ENCODE data around the gene DLGAP1.

DLGAP1 gene

DNA sequence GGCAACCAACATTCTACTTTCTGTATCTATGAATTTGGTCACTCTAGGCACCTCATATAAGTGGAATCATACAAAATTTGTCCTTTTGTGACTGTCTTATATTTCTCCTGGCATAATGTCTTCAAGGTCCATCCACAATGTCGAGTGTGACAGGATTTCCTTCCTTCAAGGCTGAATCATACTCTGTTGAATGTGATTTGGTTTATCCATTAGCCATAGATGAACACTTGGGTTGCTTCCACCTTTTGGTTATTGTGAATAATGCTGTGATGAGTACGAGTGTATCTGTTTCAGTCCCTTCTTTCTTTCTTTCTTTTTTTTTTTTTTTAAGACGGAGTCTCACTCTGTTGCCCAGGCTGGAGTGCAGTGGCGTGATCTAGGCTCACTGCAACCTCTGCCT lies 693.8 kb downstream of the DLGAP1 start:
- TF ChIP-seq TCF4 (CRISPR knock-in tag; IDR thresholded peaks at IDR 0.05; ENCODE audit: borderline replicate concordance) = no peak
- TF ChIP-seq ZNF565 (CRISPR knock-in tag; conservative IDR thresholded peaks at IDR 0.05; ENCODE audit: low read depth) = no peak
- no peak for TF ChIP-seq ZFP3 (CRISPR knock-in tag; IDR thresholded peaks at IDR 0.05)
- ATAC-seq = no peak

- no peak for ATAC-seq
- no peak for TF ChIP-seq TOX (CRISPR knock-in tag; IDR thresholded peaks at IDR 0.05; ENCODE audit: borderline replicate concordance)
- no peak for TF ChIP-seq PPARA (CRISPR knock-in tag; IDR thresholded peaks at IDR 0.05; ENCODE audit: borderline replicate concordance)
- TF ChIP-seq, protein P1, sequence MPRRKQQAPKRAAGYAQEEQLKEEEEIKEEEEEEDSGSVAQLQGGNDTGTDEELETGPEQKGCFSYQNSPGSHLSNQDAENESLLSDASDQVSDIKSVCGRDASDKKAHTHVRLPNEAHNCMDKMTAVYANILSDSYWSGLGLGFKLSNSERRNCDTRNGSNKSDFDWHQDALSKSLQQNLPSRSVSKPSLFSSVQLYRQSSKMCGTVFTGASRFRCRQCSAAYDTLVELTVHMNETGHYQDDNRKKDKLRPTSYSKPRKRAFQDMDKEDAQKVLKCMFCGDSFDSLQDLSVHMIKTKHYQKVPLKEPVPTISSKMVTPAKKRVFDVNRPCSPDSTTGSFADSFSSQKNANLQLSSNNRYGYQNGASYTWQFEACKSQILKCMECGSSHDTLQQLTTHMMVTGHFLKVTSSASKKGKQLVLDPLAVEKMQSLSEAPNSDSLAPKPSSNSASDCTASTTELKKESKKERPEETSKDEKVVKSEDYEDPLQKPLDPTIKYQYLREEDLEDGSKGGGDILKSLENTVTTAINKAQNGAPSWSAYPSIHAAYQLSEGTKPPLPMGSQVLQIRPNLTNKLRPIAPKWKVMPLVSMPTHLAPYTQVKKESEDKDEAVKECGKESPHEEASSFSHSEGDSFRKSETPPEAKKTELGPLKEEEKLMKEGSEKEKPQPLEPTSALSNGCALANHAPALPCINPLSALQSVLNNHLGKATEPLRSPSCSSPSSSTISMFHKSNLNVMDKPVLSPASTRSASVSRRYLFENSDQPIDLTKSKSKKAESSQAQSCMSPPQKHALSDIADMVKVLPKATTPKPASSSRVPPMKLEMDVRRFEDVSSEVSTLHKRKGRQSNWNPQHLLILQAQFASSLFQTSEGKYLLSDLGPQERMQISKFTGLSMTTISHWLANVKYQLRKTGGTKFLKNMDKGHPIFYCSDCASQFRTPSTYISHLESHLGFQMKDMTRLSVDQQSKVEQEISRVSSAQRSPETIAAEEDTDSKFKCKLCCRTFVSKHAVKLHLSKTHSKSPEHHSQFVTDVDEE (CRISPR knock-in tag; IDR thresholded peaks at IDR 0.05) = no peak
- TF ChIP-seq ARNTL (CRISPR knock-in tag; IDR thresholded peaks at IDR 0.05; ENCODE audit: borderline replicate concordance, low read depth) = no peak
- no peak for TF ChIP-seq POU6F1 (CRISPR knock-in tag; IDR thresholded peaks at IDR 0.05; ENCODE audit: borderline replicate concordance, low read depth)
- TF ChIP-seq ISL1 (CRISPR knock-in tag; IDR thresholded peaks at IDR 0.05) = no peak
- no peak for TF ChIP-seq CREB5 (CRISPR knock-in tag; IDR thresholded peaks at IDR 0.05; ENCODE audit: low read depth)
- no peak for TF ChIP-seq RARB (CRISPR knock-in tag; IDR thresholded peaks at IDR 0.05)
- no peak for TF ChIP-seq ZC3H10 (CRISPR knock-in tag; IDR thresholded peaks at IDR 0.05)
- TF ChIP-seq, protein P2, sequence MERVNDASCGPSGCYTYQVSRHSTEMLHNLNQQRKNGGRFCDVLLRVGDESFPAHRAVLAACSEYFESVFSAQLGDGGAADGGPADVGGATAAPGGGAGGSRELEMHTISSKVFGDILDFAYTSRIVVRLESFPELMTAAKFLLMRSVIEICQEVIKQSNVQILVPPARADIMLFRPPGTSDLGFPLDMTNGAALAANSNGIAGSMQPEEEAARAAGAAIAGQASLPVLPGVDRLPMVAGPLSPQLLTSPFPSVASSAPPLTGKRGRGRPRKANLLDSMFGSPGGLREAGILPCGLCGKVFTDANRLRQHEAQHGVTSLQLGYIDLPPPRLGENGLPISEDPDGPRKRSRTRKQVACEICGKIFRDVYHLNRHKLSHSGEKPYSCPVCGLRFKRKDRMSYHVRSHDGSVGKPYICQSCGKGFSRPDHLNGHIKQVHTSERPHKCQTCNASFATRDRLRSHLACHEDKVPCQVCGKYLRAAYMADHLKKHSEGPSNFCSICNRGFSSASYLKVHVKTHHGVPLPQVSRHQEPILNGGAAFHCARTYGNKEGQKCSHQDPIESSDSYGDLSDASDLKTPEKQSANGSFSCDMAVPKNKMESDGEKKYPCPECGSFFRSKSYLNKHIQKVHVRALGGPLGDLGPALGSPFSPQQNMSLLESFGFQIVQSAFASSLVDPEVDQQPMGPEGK (CRISPR knock-in tag; IDR thresholded peaks at IDR 0.05; ENCODE audit: borderline replicate concordance) = no peak
These were observed 694.4 kb downstream of the DLGAP1 start for GRCh38 chr18:3760741-3761140.

- no peak for ATAC-seq
- TF ChIP-seq SNAI2 (CRISPR knock-in tag; IDR thresholded peaks at IDR 0.05) = no peak
- TF ChIP-seq ISL1 (CRISPR knock-in tag; IDR thresholded peaks at IDR 0.05) = no peak
- no peak for TF ChIP-seq ESRRG (CRISPR knock-in tag; IDR thresholded peaks at IDR 0.05)
- TF ChIP-seq CSRNP3 (CRISPR knock-in tag; IDR thresholded peaks at IDR 0.05) = no peak
- TF ChIP-seq ARNTL (CRISPR knock-in tag; IDR thresholded peaks at IDR 0.05; ENCODE audit: borderline replicate concordance, low read depth) = no peak
- TF ChIP-seq TOX (CRISPR knock-in tag; IDR thresholded peaks at IDR 0.05; ENCODE audit: borderline replicate concordance) = no peak
- TF ChIP-seq RARB (CRISPR knock-in tag; IDR thresholded peaks at IDR 0.05) = no peak
- TF ChIP-seq, protein P2 (CRISPR knock-in tag; IDR thresholded peaks at IDR 0.05; ENCODE audit: borderline replicate concordance) = no peak
- TF ChIP-seq ZFP3 (CRISPR knock-in tag; IDR thresholded peaks at IDR 0.05) = no peak
- TF ChIP-seq CREB5 (CRISPR knock-in tag; IDR thresholded peaks at IDR 0.05; ENCODE audit: low read depth) = no peak
- no peak for TF ChIP-seq PPARA (CRISPR knock-in tag; IDR thresholded peaks at IDR 0.05; ENCODE audit: borderline replicate concordance)
- TF ChIP-seq OSR1 (CRISPR knock-in tag; IDR thresholded peaks at IDR 0.05) = no peak
- TF ChIP-seq ZNF8 (CRISPR knock-in tag; IDR thresholded peaks at IDR 0.05) = no peak
- TF ChIP-seq ZNF70 (CRISPR knock-in tag; IDR thresholded peaks at IDR 0.05) = no peak
- TF ChIP-seq ZFP30 (CRISPR knock-in tag; IDR thresholded peaks at IDR 0.05) = no peak
- TF ChIP-seq CSDC2 (CRISPR knock-in tag; IDR thresholded peaks at IDR 0.05) = no peak
- TF ChIP-seq ZC3H10 (CRISPR knock-in tag; IDR thresholded peaks at IDR 0.05) = no peak
- TF ChIP-seq POU6F1 (CRISPR knock-in tag; IDR thresholded peaks at IDR 0.05; ENCODE audit: borderline replicate concordance, low read depth) = no peak
- no peak for TF ChIP-seq ZNF565 (CRISPR knock-in tag; conservative IDR thresholded peaks at IDR 0.05; ENCODE audit: low read depth)
These were observed 696.0 kb downstream of the DLGAP1 start for GRCh38 chr18:3759099-3759498.

Measured in SK-N-SH treated with all-trans-retinoic acid at 6 μM for 48 hours (cell line).